ENCODE results near the gene RASEF. TPM values are rescaled to one million over a fixed set of nuclear protein-coding genes. Genes with fewer than 3 reads are reported as not detected.

Gene RASEF
- total RNA-seq, 1 experiment from 2014 or later = 0.12 TPM

GRCh38 chr9:83061990-83062650 is 822 bp downstream of the RASEF start:
- DNase-seq (ENCODE audit: low read depth, low spot score) = no peak
- Histone ChIP-seq H2AFZ (ENCODE audit: low read depth, low read length, poor library complexity, severe bottlenecking) (no peak overlapping the region), H3K4me3 (replicated peaks in 1 of 2; ENCODE audit: low read depth in 1 of 2, low read length in 2 of 2) (no peak overlapping the region), H4K20me1 (ENCODE audit: insufficient read depth) (no peaks in the 10 kb centered on the region), H3K9ac (ENCODE audit: low read length) (no peak overlapping the region), H3K4me1 (ENCODE audit: control insufficient read depth in 1 of 2, insufficient read depth in 2 of 2, low read length in 2 of 2) (no peaks in the 10 kb centered on the region), H3K27ac (ENCODE audit: low read depth, low read length) (no peak overlapping the region), H3K27me3 (ENCODE audit: insufficient read depth, low read length) (no peaks in the 10 kb centered on the region), H3K9me2 (ENCODE audit: insufficient read depth) (no peaks in the 10 kb centered on the region), H3K79me2 (ENCODE audit: insufficient read depth, low read length) (no peaks in the 10 kb centered on the region), H3K4me2 (ENCODE audit: low read length) (no peak overlapping the region), H3K9me3 (ENCODE audit: control insufficient read depth in 1 of 2, insufficient read depth in 1 of 2, low read depth in 1 of 2, low read length in 2 of 2) (no peaks in the 10 kb centered on the region), H3K36me3 (ENCODE audit: control insufficient read depth in 1 of 2, insufficient read depth in 2 of 2, low read length in 2 of 2) (no peaks in the 10 kb centered on the region)
- no peak for ATAC-seq
- no TSS peak for BruUV-seq (replicated peaks)
- ChIA-PET RAD21 (ENCODE audit: low non-redundant PET in 1 of 2, low total read pairs in 2 of 2, uncharacterized antibody in 2 of 2, unreplicated experiment in 2 of 2) (no interaction called here), CTCF (no interaction called here), POLR2A (no interaction called here)
- intact Hi-C loops (cut with micrococcal nuclease) = loop anchor here (10.0 kb wide), 1 partner anchor 47 kb away; no protein-coding TSS in a partner anchor
- TF ChIP-seq RAD21 (IDR thresholded peaks at IDR 0.05; ENCODE audit: low read depth) (no peak), TCF7L2 (IDR thresholded peaks at IDR 0.05; ENCODE audit: borderline replicate concordance, extremely low read depth, insufficient read depth, insufficient read length) (no peak), EZH2phosphoT487 (IDR thresholded peaks at IDR 0.05; ENCODE audit: borderline replicate concordance) (no peak), CEBPB (IDR thresholded peaks at IDR 0.05; ENCODE audit: low read depth) (no peak), JUND (IDR thresholded peaks at IDR 0.05) (no peak), ZBTB33 (IDR thresholded peaks at IDR 0.05; ENCODE audit: extremely low read depth, insufficient replicate concordance, low read length) (no peak), ZNF274 (IDR thresholded peaks at IDR 0.05; ENCODE audit: low read depth, low read length) (no peak), YY1 (IDR thresholded peaks at IDR 0.05; ENCODE audit: extremely low read depth, insufficient replicate concordance, low read depth, low read length) (no peak), MAX (IDR thresholded peaks at IDR 0.05) (no peak), REST (IDR thresholded peaks at IDR 0.05; ENCODE audit: low read depth) (no peak)
